ENCODE data around the gene TEP1.

TEP1 gene

GRCh38 chr14:20429801-20430669, 16.7 kb upstream of the TEP1 start:
- no peak for DNase-seq

GRCh38 chr14:20428802-20429201, 15.5 kb upstream of the TEP1 start:
- no peak for DNase-seq

DNA sequence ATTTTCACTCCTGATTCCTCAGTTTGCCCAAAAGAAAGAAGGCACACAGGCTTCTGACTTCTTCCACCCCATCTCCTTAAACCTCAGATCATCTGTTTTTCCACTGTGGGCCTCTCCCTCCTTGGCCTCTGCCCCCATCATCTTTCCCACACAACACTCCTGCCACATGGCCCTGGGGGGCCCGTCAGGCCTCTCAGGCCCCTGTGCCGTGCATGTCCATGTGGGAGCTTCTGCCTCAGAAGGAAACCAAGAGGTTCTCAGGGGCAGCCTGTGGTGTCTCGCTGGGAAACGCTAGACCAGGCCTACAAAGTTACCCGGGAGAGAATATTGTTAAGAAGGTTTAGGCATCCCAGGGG, 14.7 kb upstream of the TEP1 start:
- no peak for DNase-seq

- no peak for DNase-seq
These were observed 14.1 kb upstream of the TEP1 start for GRCh38 chr14:20427231-20428009.

GRCh38 chr14:20424851-20425250, 11.6 kb upstream of the TEP1 start:
- no peak for DNase-seq

GRCh38 chr14:20422886-20423285, 9.6 kb upstream of the TEP1 start:
- DNase-seq: no peak

- DNase-seq: no peak
These were observed 8.0 kb upstream of the TEP1 start for GRCh38 chr14:20421267-20421666.

- DNase-seq: no peak
These were observed 6.1 kb upstream of the TEP1 start for GRCh38 chr14:20419419-20419818.

- DNase-seq: no peak
These were observed 5.2 kb upstream of the TEP1 start for GRCh38 chr14:20418501-20418909.

GRCh38 chr14:20417250-20418186, 4.2 kb upstream of the TEP1 start:
- DNase-seq: no peak

GRCh38 chr14:20416223-20416622, 2.9 kb upstream of the TEP1 start:
- no peak for DNase-seq

DNA sequence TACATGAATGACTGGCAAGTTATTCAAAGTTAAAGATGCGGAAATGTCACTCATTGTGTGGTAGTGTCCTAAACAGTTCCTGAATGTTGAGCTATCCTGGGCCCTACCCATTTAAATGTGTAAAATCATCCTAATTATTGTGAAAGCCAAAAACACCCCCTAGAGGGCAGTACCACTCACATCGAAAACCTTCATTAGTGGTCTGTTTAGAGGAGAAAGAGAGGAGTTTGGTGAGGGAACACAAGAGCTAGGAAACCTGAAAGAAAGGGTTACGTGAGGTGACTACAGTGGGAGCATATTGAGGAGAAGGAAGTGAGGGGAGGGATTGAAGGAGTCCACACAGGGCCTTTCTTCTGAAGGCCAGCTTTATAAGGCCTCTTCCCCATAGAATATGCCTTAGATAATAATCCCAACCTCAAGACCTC, 2.5 kb upstream of the TEP1 start:
- DNase-seq: no peak

GRCh38 chr14:20413744-20414082, 412 bp upstream of the TEP1 start:
- DNase-seq: no peak

DNA sequence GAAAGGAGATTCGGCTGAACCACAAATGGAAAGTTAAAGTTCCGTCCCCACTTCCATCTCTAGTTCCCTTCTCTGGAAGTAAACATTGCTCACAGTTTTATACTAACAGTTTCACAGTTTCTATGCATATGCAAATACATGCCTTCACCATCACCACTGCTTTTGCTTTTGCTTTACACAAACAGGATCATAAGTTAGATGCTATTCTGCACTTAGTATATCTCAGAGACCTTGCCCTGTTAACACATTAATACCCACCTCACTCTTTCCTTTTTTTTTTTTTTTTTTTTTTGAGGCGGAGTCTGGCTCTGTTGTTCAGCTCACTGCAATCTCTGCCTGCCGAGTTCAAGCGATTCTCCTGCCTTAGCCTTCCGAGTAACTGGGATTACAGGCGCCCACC, 890 bp downstream of the TEP1 start:
- no peak for DNase-seq

DNA sequence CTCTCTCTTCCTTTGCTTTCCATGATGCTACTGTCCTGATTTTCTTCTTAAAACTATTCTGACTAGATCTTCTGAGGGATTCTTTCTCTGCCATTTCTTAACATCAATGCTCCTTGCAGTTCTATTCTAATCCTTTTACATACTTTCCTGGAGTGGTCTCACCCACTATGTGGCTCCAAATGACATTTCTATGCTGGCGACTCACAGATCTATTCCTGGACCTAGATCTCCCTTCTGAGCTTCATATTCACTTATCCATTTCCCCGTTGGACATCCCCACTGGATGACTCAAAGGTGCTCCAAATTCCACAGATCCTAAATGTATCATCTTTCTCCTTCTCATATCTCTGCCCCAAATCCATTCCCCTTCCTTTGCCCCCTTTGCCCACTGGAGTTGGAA, 4.1 kb downstream of the TEP1 start:
- DNase-seq: no peak

DNA sequence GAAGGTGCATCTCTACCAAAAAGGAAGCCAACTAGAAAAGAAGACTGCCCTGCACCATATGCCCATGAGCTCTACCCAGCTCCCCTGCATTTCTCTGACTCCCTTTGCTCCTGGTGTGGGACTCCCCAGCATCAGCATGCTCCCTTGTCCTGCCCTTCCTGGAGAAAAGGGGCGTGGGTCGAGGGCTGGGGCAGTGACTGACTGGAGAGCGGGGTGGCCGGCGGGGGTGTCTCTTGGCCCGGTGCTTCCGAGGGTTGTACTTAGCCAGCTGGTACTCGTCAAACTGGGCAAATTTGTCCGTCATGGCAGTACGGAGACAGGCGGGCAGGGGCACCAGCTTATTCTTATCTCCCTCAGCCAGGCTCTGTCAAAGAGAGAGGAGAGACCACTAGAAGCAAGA, 9.8 kb downstream of the TEP1 start:
- no peak for DNase-seq

- DNase-seq: no peak
These were observed 12.2 kb downstream of the TEP1 start for GRCh38 chr14:20400965-20401593.

DNA sequence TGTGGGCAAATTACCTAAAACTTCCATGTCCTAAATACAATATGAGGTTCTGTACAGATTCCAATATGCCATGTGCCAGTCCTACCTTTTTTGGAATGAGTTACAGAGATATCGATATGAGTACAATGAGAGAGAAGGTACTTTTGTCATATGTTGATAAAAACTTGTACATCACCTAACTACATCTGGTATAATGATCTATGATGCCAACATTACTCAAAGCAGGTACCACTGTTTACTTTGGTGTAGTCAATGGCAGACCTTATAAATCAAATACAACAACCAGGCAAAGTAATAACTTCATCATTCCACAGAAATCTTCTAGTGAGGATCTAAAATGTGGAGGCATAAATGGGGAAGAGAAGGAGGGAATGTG, 12.7 kb downstream of the TEP1 start:
- no peak for DNase-seq

GRCh38 chr14:20397511-20397910, 15.8 kb downstream of the TEP1 start:
- DNase-seq: no peak

GRCh38 chr14:20391505-20391904, 21.8 kb downstream of the TEP1 start:
- DNase-seq: no peak

DNA sequence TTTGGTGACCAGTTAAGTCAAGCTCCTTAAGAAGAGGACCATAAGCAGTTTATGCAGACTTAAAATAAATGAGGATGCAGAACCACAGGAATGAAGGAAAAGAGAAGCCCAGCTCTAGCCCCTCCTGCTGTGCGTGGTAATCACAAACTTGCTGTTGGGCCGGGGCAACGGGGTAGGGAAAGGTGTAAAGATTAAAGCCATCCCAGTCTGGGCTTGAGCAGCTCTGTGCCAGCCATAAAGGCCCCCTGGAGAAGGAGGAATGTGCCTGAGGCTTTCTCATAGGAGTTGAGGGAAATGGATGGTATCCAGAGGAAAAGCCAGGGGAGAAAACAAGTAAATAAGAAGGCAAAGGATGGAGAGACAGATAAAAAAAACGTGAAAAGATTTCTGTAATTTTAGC, 25.1 kb downstream of the TEP1 start:
- no peak for DNase-seq

GRCh38 chr14:20387576-20387975, 25.7 kb downstream of the TEP1 start:
- no peak for DNase-seq

All from T1000 (cell line).